SK-N-SH treated with all-trans-retinoic acid at 6 μM for 48 hours (cell line): Measurements from ENCODE around the gene UBASH3B.

Source experiments
- ATAC-seq: fragments of 200-7000 bp; cut with Tn5 transposase; 3 replicates; pipeline ENCODE4 v1.9.1; 2020; ENCODE audit warnings: mild to moderate bottlenecking, moderate library complexity
- ARNTL ChIP-seq: fragments of 450-650 bp; formaldehyde crosslinking; IDR thresholded peaks from 2 replicates; pipeline ENCODE4 v1.5.0; 2020; ENCODE audit warnings: low read depth, mild to moderate bottlenecking, moderate library complexity, borderline replicate concordance
- BACH2 ChIP-seq: fragments of 250-450 bp; sonication (Bioruptor Pico); IDR thresholded peaks from 2 replicates; pipeline ENCODE4 v1.9.0; 2021; ENCODE audit warnings: mild to moderate bottlenecking, borderline replicate concordance
- CSDC2 ChIP-seq: fragments of 250-450 bp; sonication (Bioruptor Pico); IDR thresholded peaks from 2 replicates; pipeline ENCODE4 v1.5.0; 2020; ENCODE audit warnings: mild to moderate bottlenecking, moderate library complexity
- ESRRG ChIP-seq: fragments of 250-450 bp; sonication (Bioruptor Pico); IDR thresholded peaks from 2 replicates; pipeline ENCODE4 v1.6.1; 2021; ENCODE audit warnings: mild to moderate bottlenecking
- GLIS3 ChIP-seq: fragments of 250-450 bp; sonication (Bioruptor Pico); IDR thresholded peaks from 2 replicates; pipeline ENCODE4 v1.5.0; 2020; ENCODE audit warnings: mild to moderate bottlenecking, moderate library complexity
- ISL1 ChIP-seq: fragments of 250-450 bp; sonication (Bioruptor Pico); IDR thresholded peaks from 2 replicates; pipeline ENCODE4 v2.1.2; 2022; ENCODE audit warnings: mild to moderate bottlenecking, moderate library complexity
- OSR1 ChIP-seq: fragments of 250-450 bp; sonication (Bioruptor Pico); IDR thresholded peaks from 2 replicates; pipeline ENCODE4 v1.8.0; 2022; ENCODE audit warnings: moderate library complexity, mild to moderate bottlenecking, inconsistent platforms
- PPARA ChIP-seq: fragments of 250-450 bp; sonication (Bioruptor Pico); IDR thresholded peaks from 2 replicates; pipeline ENCODE4 v1.5.0; 2020; ENCODE audit warnings: mild to moderate bottlenecking, borderline replicate concordance
- TCF4 ChIP-seq: fragments of 250-450 bp; sonication (Bioruptor Pico); IDR thresholded peaks from 2 replicates; pipeline ENCODE4 v1.8.0; 2021; ENCODE audit warnings: mild to moderate bottlenecking, moderate library complexity, borderline replicate concordance
- TOX ChIP-seq: fragments of 250-450 bp; sonication (Bioruptor Pico); IDR thresholded peaks from 2 replicates; pipeline ENCODE4 v1.8.0; 2021; ENCODE audit warnings: mild to moderate bottlenecking, moderate library complexity, borderline replicate concordance
- ZC3H10 ChIP-seq: fragments of 250-450 bp; sonication (Bioruptor Pico); IDR thresholded peaks from 2 replicates; pipeline ENCODE4 v1.5.1; 2021; ENCODE audit warnings: mild to moderate bottlenecking, moderate library complexity
- ZFP3 ChIP-seq: fragments of 250-450 bp; sonication (Bioruptor Pico); IDR thresholded peaks from 2 replicates; pipeline ENCODE4 v1.5.0; 2020; ENCODE audit warnings: mild to moderate bottlenecking, moderate library complexity
- ZNF565 ChIP-seq: fragments of 450-650 bp; formaldehyde crosslinking; conservative IDR thresholded peaks from 2 replicates; pipeline ENCODE4 v1.5.0; 2020; ENCODE audit warnings: low read depth, mild to moderate bottlenecking, moderate library complexity
- ZNF8 ChIP-seq: fragments of 450-650 bp; formaldehyde crosslinking; IDR thresholded peaks from 2 replicates; pipeline ENCODE4 v1.5.0; 2020; ENCODE audit warnings: mild to moderate bottlenecking, moderate library complexity
- TF ChIP-seq, protein P1 (sequence below): fragments of 250-450 bp; sonication (Bioruptor Pico); IDR thresholded peaks from 2 replicates; pipeline ENCODE4 v1.5.1; 2021; ENCODE audit warnings: mild to moderate bottlenecking, moderate library complexity
- TF ChIP-seq, protein P2 (sequence below): fragments of 250-450 bp; sonication (Bioruptor Pico); IDR thresholded peaks from 2 replicates; pipeline ENCODE4 v1.5.0; 2020; ENCODE audit warnings: mild to moderate bottlenecking, moderate library complexity
- TF ChIP-seq, protein P3 (sequence below): fragments of 250-450 bp; sonication (Bioruptor Pico); IDR thresholded peaks from 2 replicates; pipeline ENCODE4 v1.5.1; 2020; ENCODE audit warnings: low read depth, mild to moderate bottlenecking, moderate library complexity
- TF ChIP-seq, protein P4 (sequence below): fragments of 250-450 bp; sonication (Bioruptor Pico); IDR thresholded peaks from 2 replicates; pipeline ENCODE4 v1.8.0; 2020; ENCODE audit warnings: mild to moderate bottlenecking, moderate library complexity, borderline replicate concordance
- TF ChIP-seq, protein P5 (sequence below): fragments of 250-450 bp; sonication (Bioruptor Pico); IDR thresholded peaks from 2 replicates; pipeline ENCODE4 v1.8.0; 2021; ENCODE audit warnings: low read depth, mild to moderate bottlenecking, moderate library complexity, borderline replicate concordance

The UBASH3B gene

DNA sequence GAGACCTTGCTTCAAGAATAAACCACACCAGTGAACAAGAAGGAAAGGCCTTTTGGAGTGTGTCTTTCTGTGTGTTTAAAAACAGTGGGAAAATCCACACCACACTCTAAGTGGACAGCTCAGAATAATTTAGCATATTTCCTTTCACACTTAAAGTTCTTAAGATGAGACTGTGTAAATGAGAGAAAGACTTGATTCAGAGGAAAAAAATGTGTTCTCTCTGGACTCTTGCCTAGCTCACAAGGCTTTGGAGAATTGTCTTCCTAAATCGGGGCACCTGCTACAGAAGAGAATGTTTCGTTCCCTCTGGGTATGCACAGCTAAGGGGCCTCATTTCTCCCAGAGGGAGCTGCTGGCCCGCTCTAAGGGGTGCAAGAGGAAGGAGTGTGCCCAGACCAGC, 154.3 kb downstream of the UBASH3B start (continued):
- TF ChIP-seq, protein P1, sequence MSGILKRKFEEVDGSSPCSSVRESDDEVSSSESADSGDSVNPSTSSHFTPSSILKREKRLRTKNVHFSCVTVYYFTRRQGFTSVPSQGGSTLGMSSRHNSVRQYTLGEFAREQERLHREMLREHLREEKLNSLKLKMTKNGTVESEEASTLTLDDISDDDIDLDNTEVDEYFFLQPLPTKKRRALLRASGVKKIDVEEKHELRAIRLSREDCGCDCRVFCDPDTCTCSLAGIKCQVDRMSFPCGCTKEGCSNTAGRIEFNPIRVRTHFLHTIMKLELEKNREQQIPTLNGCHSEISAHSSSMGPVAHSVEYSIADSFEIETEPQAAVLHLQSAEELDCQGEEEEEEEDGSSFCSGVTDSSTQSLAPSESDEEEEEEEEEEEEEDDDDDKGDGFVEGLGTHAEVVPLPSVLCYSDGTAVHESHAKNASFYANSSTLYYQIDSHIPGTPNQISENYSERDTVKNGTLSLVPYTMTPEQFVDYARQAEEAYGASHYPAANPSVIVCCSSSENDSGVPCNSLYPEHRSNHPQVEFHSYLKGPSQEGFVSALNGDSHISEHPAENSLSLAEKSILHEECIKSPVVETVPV, result no peak
- TF ChIP-seq TOX (CRISPR knock-in tag), result no peak
- TF ChIP-seq, all 23 proteins: peak for 0

DNA sequence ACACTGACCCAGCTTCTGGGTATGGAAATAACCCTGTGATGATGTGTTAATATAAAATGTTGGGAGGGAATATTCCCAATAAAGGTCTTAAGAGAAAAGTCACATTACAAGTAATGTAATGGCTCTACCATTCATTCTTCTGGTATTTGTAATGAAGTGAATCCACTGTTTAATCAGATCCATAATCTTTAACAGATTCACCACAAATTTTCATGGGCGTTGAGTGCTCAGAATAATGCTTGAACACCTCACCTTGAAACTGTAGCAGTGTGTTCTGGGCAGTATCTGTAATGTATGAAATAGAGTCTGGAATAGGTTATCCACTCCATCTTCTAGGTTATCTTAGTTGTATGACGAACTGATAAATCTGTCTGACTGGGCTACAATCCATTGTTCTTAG, 156.2 kb downstream of the UBASH3B start:
- no peak for TF ChIP-seq BACH2 (CRISPR knock-in tag)
- no peak for TF ChIP-seq ARNTL (CRISPR knock-in tag)
- TF ChIP-seq, protein P2, sequence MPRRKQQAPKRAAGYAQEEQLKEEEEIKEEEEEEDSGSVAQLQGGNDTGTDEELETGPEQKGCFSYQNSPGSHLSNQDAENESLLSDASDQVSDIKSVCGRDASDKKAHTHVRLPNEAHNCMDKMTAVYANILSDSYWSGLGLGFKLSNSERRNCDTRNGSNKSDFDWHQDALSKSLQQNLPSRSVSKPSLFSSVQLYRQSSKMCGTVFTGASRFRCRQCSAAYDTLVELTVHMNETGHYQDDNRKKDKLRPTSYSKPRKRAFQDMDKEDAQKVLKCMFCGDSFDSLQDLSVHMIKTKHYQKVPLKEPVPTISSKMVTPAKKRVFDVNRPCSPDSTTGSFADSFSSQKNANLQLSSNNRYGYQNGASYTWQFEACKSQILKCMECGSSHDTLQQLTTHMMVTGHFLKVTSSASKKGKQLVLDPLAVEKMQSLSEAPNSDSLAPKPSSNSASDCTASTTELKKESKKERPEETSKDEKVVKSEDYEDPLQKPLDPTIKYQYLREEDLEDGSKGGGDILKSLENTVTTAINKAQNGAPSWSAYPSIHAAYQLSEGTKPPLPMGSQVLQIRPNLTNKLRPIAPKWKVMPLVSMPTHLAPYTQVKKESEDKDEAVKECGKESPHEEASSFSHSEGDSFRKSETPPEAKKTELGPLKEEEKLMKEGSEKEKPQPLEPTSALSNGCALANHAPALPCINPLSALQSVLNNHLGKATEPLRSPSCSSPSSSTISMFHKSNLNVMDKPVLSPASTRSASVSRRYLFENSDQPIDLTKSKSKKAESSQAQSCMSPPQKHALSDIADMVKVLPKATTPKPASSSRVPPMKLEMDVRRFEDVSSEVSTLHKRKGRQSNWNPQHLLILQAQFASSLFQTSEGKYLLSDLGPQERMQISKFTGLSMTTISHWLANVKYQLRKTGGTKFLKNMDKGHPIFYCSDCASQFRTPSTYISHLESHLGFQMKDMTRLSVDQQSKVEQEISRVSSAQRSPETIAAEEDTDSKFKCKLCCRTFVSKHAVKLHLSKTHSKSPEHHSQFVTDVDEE (CRISPR knock-in tag), result no peak
- TF ChIP-seq ZNF565 (CRISPR knock-in tag), result no peak
- no peak for TF ChIP-seq ESRRG (CRISPR knock-in tag)
- TF ChIP-seq, protein P3, sequence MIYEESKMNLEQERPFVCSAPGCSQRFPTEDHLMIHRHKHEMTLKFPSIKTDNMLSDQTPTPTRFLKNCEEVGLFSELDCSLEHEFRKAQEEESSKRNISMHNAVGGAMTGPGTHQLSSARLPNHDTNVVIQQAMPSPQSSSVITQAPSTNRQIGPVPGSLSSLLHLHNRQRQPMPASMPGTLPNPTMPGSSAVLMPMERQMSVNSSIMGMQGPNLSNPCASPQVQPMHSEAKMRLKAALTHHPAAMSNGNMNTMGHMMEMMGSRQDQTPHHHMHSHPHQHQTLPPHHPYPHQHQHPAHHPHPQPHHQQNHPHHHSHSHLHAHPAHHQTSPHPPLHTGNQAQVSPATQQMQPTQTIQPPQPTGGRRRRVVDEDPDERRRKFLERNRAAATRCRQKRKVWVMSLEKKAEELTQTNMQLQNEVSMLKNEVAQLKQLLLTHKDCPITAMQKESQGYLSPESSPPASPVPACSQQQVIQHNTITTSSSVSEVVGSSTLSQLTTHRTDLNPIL (CRISPR knock-in tag), result no peak
- TF ChIP-seq, protein P4, sequence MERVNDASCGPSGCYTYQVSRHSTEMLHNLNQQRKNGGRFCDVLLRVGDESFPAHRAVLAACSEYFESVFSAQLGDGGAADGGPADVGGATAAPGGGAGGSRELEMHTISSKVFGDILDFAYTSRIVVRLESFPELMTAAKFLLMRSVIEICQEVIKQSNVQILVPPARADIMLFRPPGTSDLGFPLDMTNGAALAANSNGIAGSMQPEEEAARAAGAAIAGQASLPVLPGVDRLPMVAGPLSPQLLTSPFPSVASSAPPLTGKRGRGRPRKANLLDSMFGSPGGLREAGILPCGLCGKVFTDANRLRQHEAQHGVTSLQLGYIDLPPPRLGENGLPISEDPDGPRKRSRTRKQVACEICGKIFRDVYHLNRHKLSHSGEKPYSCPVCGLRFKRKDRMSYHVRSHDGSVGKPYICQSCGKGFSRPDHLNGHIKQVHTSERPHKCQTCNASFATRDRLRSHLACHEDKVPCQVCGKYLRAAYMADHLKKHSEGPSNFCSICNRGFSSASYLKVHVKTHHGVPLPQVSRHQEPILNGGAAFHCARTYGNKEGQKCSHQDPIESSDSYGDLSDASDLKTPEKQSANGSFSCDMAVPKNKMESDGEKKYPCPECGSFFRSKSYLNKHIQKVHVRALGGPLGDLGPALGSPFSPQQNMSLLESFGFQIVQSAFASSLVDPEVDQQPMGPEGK (CRISPR knock-in tag), result no peak
- no peak for TF ChIP-seq ISL1 (CRISPR knock-in tag)
- no peak for TF ChIP-seq OSR1 (CRISPR knock-in tag)
- TF ChIP-seq PPARA, result no peak
- TF ChIP-seq, protein P1, result no peak
- TF ChIP-seq, protein P5, sequence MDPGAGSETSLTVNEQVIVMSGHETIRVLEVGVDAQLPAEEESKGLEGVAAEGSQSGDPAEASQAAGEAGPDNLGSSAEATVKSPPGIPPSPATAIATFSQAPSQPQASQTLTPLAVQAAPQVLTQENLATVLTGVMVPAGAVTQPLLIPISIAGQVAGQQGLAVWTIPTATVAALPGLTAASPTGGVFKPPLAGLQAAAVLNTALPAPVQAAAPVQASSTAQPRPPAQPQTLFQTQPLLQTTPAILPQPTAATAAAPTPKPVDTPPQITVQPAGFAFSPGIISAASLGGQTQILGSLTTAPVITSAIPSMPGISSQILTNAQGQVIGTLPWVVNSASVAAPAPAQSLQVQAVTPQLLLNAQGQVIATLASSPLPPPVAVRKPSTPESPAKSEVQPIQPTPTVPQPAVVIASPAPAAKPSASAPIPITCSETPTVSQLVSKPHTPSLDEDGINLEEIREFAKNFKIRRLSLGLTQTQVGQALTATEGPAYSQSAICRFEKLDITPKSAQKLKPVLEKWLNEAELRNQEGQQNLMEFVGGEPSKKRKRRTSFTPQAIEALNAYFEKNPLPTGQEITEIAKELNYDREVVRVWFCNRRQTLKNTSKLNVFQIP, result no peak
- TF ChIP-seq CSDC2 (CRISPR knock-in tag), result no peak
- TF ChIP-seq TCF4 (CRISPR knock-in tag), result no peak
- no peak for TF ChIP-seq TOX (CRISPR knock-in tag)
- no peak for TF ChIP-seq ZFP3 (CRISPR knock-in tag)
- no peak for TF ChIP-seq ZC3H10 (CRISPR knock-in tag)
- no peak for ATAC-seq

DNA sequence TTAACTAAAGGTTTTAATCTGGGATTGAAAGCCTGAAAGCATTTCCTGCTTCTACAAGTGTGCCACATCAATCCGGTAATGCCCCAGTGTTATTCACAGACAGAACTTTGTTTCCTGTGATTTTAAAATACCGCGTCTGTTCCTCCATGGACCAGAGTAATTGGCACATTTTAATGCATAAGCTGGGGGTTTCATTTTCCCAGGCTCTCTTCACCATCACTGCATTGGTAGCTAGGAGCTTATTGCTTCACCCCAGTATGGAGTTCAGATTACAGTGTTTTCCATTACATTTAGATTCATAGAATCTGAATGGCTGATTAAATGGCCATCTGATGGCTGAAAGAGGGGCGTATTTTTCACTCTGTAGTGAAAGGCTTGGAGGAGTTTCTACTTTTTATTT, 157.1 kb downstream of the UBASH3B start:
- ATAC-seq, result no peak
- TF ChIP-seq, protein P3 (CRISPR knock-in tag), result no peak
- TF ChIP-seq ZFP3 (CRISPR knock-in tag) (no peak), ZNF8 (CRISPR knock-in tag) (no peak), ZNF565 (CRISPR knock-in tag) (no peak), PPARA (no peak), TCF4 (CRISPR knock-in tag) (no peak), BACH2 (CRISPR knock-in tag) (no peak), CSDC2 (CRISPR knock-in tag) (no peak), ZC3H10 (CRISPR knock-in tag) (no peak), GLIS3 (CRISPR knock-in tag) (no peak), TOX (CRISPR knock-in tag) (no peak)
- TF ChIP-seq, protein P2 (CRISPR knock-in tag), result no peak
- TF ChIP-seq, protein P5, result no peak
